K562 (cell line): Measurements from ENCODE around the gene FCGR2B. TPM values are rescaled to one million over a fixed set of nuclear protein-coding genes. Genes with fewer than 3 reads are reported as not detected.

Source experiments
- CTBP1 ChIP-seq: fragments of 450-650 bp; IDR thresholded peaks from 2 replicates; pipeline ENCODE4 v1.6.1; 2016; ENCODE audit warnings: borderline replicate concordance
- ILK ChIP-seq: fragments of 450-650 bp; IDR thresholded peaks from 2 replicates; pipeline ENCODE4 v1.6.1; 2016; ENCODE audit warnings: missing genetic modification characterization, low read depth, mild to moderate bottlenecking, missing compliant biosample characterization, moderate library complexity, borderline replicate concordance
- KDM2B ChIP-seq: fragments of 250-450 bp; sonication (Bioruptor Pico); IDR thresholded peaks from 2 replicates; pipeline ENCODE4 v1.8.0; 2021; ENCODE audit warnings: mild to moderate bottlenecking, moderate library complexity
- KLF1 ChIP-seq: fragments of 450-650 bp; IDR thresholded peaks from 2 replicates; pipeline ENCODE4 v1.6.1; 2016; ENCODE audit warnings: missing genetic modification characterization, missing compliant biosample characterization
- NR3C1 ChIP-seq: sonication (generic); formaldehyde crosslinking; IDR thresholded peaks from 2 replicates; pipeline ENCODE4 v1.8.1; 2022; ENCODE audit warnings: missing genetic modification reagents
- POLR2G ChIP-seq: fragments of 200-400 bp; formaldehyde crosslinking; IDR thresholded peaks from 2 replicates; pipeline ENCODE4 v1.6.1; 2017; ENCODE audit warnings: low read depth, mild to moderate bottlenecking, antibody characterized with exemption, low read length, moderate library complexity
- RBM22 ChIP-seq: fragments of 200-400 bp; formaldehyde crosslinking; IDR thresholded peaks from 2 replicates; pipeline ENCODE4 v1.6.1; 2018; ENCODE audit warnings: low read length, low read depth; ENCODE audit not compliant: poor library complexity, severe bottlenecking
- SMAD4 ChIP-seq: fragments of 250-450 bp; sonication (Bioruptor Pico); conservative IDR thresholded peaks from 2 replicates; pipeline ENCODE4 v1.8.0; 2021; ENCODE audit warnings: inconsistent platforms, mild to moderate bottlenecking, moderate library complexity
- TOE1 ChIP-seq, 2 experiments: fragments of 450-650 bp in 1 of 2; sonication (generic) in 1 of 2; formaldehyde crosslinking in 1 of 2; IDR thresholded peaks; 2 replicates each; pipeline versions ENCODE4 v1.7.1 to v1.8.0; 2016 to 2022; ENCODE audit warnings: borderline replicate concordance in 2 of 2, mild to moderate bottlenecking in 2 of 2, antibody characterized with exemption in 1 of 2, inconsistent platforms in 1 of 2, low read depth in 1 of 2, missing genetic modification reagents in 1 of 2, moderate library complexity in 1 of 2
- XRCC5 ChIP-seq: fragments of 200-400 bp; formaldehyde crosslinking; IDR thresholded peaks from 2 replicates; pipeline ENCODE4 v1.6.1; 2017; ENCODE audit warnings: low read depth, mild to moderate bottlenecking, low read length
- ZFX ChIP-seq: sonication (generic); formaldehyde crosslinking; IDR thresholded peaks from 2 replicates; pipeline ENCODE4 v1.8.0; 2022; ENCODE audit warnings: mild to moderate bottlenecking, missing genetic modification reagents, moderate library complexity
- ZNF507 ChIP-seq: conservative IDR thresholded peaks from 2 replicates; pipeline ENCODE4 v1.6.1; 2017; ENCODE audit warnings: missing genetic modification characterization, missing compliant biosample characterization
- polyA plus RNA-seq, 8 experiments: library from polyadenylated mRNA; depleted of rRNA in 4 of 8; stranded (reverse) in 5 of 8; unstranded in 3 of 8; fragments of >200 nt; fragmentation: Nextera tagmentation in 2 of 8; fragmentation: Illumina TruSeq in 1 of 8; extraction: Ambion mirVana in 2 of 8; extraction: Trizol in 1 of 8; gene quantifications; 2 replicates each; pipeline versions ENCODE4 v1.2.1 to v1.2.3, GENCODE V29; 2011 to 2014; ENCODE audit warnings: inconsistent platforms in 1 of 8, missing spikeins in 1 of 8
- total RNA-seq, 7 experiments: library from RNA; depleted of rRNA in 6 of 7; stranded (reverse); fragments of >200 nt in 6 of 7; fragmentation: Illumina TruSeq in 2 of 7; extraction: Trizol in 2 of 7; gene quantifications; 2 replicates each; pipeline versions ENCODE4 v1.2.1 to v1.2.3, GENCODE V29; 2011 to 2021; ENCODE audit warnings: low replicate concordance in 1 of 7
- TF ChIP-seq, protein P1 (sequence below): fragments of 250-450 bp; sonication (Bioruptor Pico); IDR thresholded peaks from 2 replicates; pipeline ENCODE4 v1.8.0; 2022; ENCODE audit warnings: inconsistent platforms
- TF ChIP-seq, protein P2 (sequence below): fragments of 450-650 bp; IDR thresholded peaks from 2 replicates; pipeline ENCODE4 v1.6.1; 2016; ENCODE audit warnings: mild to moderate bottlenecking, moderate library complexity

FCGR2B gene
- total and polyA plus RNA-seq, 9 of the 15 experiments (the other 6 are each of a cell fraction or from before 2014, with no cell fraction given): 1.7 to 8.9 (median 3.9) TPM

DNA sequence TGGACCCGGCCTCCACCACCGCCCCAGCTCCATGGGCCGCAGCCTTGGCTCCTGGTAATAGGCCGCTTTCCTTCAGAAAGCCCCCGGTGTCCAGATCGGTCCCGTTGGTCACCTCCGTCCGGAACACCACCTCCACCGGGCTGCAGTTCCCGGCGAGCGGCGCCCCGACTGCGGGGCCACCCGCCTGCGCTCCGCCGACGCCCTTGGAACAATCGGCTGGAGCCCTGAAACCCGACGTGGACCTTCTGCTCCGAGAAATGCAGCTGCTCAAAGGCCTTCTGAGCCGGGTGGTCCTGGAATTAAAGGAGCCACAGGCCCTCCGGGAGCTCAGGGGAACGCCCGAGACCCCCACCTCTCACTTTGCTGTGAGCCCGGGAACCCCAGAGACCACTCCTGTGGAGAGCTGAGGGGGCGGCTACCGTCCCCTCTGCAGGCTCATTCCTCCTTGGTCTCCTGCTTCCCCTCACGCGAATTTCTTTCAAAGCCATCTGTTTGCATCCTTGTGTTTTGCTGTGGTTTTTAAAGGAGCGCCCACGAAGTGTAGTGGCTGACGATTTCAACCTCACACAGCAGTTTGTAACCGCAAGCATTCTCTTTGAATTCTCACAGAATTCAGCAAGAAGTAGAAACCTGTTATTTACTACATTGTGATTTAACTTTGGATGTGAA, 64.4 kb downstream of the FCGR2B start (continued):
- TF ChIP-seq ILK (tag): no peak
- no peak for TF ChIP-seq ZNF507 (tag)
- 0 out of 2 replicates have a peak, but pooled peaks have one; percentile 61 for TF ChIP-seq KDM2B (CRISPR knock-in tag)
- no peak for TF ChIP-seq XRCC5
- peak; percentile 31; the same call in 1 of the 2 replicates for TF ChIP-seq KLF1 (tag)
- TF ChIP-seq SMAD4 (CRISPR knock-in tag): 0 out of 2 replicates have a peak, but pooled peaks have one; percentile 27
- 0 out of 2 replicates have a peak, but pooled peaks have one; percentile 52 for TF ChIP-seq NR3C1 (CRISPR knock-in tag)
- peak; percentile 90 for TF ChIP-seq POLR2G
- TF ChIP-seq, protein P1, sequence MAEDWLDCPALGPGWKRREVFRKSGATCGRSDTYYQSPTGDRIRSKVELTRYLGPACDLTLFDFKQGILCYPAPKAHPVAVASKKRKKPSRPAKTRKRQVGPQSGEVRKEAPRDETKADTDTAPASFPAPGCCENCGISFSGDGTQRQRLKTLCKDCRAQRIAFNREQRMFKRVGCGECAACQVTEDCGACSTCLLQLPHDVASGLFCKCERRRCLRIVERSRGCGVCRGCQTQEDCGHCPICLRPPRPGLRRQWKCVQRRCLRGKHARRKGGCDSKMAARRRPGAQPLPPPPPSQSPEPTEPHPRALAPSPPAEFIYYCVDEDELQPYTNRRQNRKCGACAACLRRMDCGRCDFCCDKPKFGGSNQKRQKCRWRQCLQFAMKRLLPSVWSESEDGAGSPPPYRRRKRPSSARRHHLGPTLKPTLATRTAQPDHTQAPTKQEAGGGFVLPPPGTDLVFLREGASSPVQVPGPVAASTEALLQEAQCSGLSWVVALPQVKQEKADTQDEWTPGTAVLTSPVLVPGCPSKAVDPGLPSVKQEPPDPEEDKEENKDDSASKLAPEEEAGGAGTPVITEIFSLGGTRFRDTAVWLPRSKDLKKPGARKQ (CRISPR knock-in tag): no peak
- peak; percentile 68; the same call in 1 of the 2 replicates for TF ChIP-seq TOE1 (IDR thresholded peaks at IDR 0.05; ENCODE audit: borderline replicate concordance)
- no peak for TF ChIP-seq TOE1 (CRISPR knock-in tag; IDR thresholded peaks at IDR 0.05; ENCODE audit: borderline replicate concordance, low read depth)
- TF ChIP-seq CTBP1: peak; percentile 13; the same call in 1 of the 2 replicates
- TF ChIP-seq, protein P2, sequence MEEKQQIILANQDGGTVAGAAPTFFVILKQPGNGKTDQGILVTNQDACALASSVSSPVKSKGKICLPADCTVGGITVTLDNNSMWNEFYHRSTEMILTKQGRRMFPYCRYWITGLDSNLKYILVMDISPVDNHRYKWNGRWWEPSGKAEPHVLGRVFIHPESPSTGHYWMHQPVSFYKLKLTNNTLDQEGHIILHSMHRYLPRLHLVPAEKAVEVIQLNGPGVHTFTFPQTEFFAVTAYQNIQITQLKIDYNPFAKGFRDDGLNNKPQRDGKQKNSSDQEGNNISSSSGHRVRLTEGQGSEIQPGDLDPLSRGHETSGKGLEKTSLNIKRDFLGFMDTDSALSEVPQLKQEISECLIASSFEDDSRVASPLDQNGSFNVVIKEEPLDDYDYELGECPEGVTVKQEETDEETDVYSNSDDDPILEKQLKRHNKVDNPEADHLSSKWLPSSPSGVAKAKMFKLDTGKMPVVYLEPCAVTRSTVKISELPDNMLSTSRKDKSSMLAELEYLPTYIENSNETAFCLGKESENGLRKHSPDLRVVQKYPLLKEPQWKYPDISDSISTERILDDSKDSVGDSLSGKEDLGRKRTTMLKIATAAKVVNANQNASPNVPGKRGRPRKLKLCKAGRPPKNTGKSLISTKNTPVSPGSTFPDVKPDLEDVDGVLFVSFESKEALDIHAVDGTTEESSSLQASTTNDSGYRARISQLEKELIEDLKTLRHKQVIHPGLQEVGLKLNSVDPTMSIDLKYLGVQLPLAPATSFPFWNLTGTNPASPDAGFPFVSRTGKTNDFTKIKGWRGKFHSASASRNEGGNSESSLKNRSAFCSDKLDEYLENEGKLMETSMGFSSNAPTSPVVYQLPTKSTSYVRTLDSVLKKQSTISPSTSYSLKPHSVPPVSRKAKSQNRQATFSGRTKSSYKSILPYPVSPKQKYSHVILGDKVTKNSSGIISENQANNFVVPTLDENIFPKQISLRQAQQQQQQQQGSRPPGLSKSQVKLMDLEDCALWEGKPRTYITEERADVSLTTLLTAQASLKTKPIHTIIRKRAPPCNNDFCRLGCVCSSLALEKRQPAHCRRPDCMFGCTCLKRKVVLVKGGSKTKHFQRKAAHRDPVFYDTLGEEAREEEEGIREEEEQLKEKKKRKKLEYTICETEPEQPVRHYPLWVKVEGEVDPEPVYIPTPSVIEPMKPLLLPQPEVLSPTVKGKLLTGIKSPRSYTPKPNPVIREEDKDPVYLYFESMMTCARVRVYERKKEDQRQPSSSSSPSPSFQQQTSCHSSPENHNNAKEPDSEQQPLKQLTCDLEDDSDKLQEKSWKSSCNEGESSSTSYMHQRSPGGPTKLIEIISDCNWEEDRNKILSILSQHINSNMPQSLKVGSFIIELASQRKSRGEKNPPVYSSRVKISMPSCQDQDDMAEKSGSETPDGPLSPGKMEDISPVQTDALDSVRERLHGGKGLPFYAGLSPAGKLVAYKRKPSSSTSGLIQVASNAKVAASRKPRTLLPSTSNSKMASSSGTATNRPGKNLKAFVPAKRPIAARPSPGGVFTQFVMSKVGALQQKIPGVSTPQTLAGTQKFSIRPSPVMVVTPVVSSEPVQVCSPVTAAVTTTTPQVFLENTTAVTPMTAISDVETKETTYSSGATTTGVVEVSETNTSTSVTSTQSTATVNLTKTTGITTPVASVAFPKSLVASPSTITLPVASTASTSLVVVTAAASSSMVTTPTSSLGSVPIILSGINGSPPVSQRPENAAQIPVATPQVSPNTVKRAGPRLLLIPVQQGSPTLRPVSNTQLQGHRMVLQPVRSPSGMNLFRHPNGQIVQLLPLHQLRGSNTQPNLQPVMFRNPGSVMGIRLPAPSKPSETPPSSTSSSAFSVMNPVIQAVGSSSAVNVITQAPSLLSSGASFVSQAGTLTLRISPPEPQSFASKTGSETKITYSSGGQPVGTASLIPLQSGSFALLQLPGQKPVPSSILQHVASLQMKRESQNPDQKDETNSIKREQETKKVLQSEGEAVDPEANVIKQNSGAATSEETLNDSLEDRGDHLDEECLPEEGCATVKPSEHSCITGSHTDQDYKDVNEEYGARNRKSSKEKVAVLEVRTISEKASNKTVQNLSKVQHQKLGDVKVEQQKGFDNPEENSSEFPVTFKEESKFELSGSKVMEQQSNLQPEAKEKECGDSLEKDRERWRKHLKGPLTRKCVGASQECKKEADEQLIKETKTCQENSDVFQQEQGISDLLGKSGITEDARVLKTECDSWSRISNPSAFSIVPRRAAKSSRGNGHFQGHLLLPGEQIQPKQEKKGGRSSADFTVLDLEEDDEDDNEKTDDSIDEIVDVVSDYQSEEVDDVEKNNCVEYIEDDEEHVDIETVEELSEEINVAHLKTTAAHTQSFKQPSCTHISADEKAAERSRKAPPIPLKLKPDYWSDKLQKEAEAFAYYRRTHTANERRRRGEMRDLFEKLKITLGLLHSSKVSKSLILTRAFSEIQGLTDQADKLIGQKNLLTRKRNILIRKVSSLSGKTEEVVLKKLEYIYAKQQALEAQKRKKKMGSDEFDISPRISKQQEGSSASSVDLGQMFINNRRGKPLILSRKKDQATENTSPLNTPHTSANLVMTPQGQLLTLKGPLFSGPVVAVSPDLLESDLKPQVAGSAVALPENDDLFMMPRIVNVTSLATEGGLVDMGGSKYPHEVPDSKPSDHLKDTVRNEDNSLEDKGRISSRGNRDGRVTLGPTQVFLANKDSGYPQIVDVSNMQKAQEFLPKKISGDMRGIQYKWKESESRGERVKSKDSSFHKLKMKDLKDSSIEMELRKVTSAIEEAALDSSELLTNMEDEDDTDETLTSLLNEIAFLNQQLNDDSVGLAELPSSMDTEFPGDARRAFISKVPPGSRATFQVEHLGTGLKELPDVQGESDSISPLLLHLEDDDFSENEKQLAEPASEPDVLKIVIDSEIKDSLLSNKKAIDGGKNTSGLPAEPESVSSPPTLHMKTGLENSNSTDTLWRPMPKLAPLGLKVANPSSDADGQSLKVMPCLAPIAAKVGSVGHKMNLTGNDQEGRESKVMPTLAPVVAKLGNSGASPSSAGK: peak; percentile 45; the same call in 1 of the 2 replicates
- peak; percentile 92 for TF ChIP-seq ZFX (CRISPR knock-in tag)
- TF ChIP-seq RBM22: peak; percentile 39
